CD14-positive monocyte (primary cell): Measurements from ENCODE around the gene DNAJC30. TPM values are rescaled to one million over a fixed set of nuclear protein-coding genes. Genes with fewer than 3 reads are reported as not detected.
A peak's percentile ranks its signal among the peaks of the same experiment; 100 is the strongest.

ENCODE experiments used
- DNase-seq, 3 donors: peaks; one replicate each; pipeline ENCODE4 v3.0.0-alpha.2; 2011 to 2022
- H2AFZ ChIP-seq: 2 replicates; pipeline ENCODE4 v1.6.0; 2012; ENCODE audit warnings: mild to moderate bottlenecking, low read depth, low read length, inconsistent platforms; ENCODE audit not compliant: insufficient read depth, poor library complexity, severe bottlenecking
- H3K27ac ChIP-seq, 2 donors: 1 replicate in 1 of 2; 2 replicates in 1 of 2; pipeline ENCODE4 v1.5.1; 2012 to 2013; ENCODE audit warnings: low read length in 2 of 2, control low read depth in 1 of 2, inconsistent platforms in 1 of 2, low read depth in 1 of 2, mild to moderate bottlenecking in 1 of 2
- H3K27me3 ChIP-seq, 2 donors: one replicate each; pipeline versions ENCODE4 v1.6.0 to v1.6.1; 2011 to 2013; ENCODE audit warnings: low read length in 2 of 2; ENCODE audit not compliant: control insufficient read depth in 2 of 2, insufficient read depth in 2 of 2
- H3K36me3 ChIP-seq, 2 donors: replicated peaks in 1 of 2; 1 replicate in 1 of 2; 2 replicates in 1 of 2; pipeline versions ENCODE4 v1.5.1 to v1.6.1; 2012 to 2013; ENCODE audit warnings: low read length in 2 of 2, control low read depth in 1 of 2, inconsistent platforms in 1 of 2, mild to moderate bottlenecking in 1 of 2; ENCODE audit not compliant: insufficient read depth in 2 of 2, control insufficient read depth in 1 of 2
- H3K4me1 ChIP-seq, 2 donors: 1 replicate in 1 of 2; 2 replicates in 1 of 2; pipeline versions ENCODE4 v1.5.1 to v1.6.1; 2012 to 2013; ENCODE audit warnings: low read length in 2 of 2, control low read depth in 1 of 2, inconsistent platforms in 1 of 2, mild to moderate bottlenecking in 1 of 2, moderate library complexity in 1 of 2; ENCODE audit not compliant: insufficient read depth in 2 of 2, control insufficient read depth in 1 of 2
- H3K4me2 ChIP-seq: replicated peaks from 2 replicates; pipeline ENCODE3; 2012; ENCODE audit warnings: low read length, moderate library complexity, mild to moderate bottlenecking; ENCODE audit not compliant: poor library complexity, severe bottlenecking; ENCODE audit errors: extremely low read depth
- H3K4me3 ChIP-seq, 3 experiments: fragments of 200-600 bp in 1 of 3; sonication (generic) in 1 of 3; replicated peaks in 1 of 3; 1 replicate in 2 of 3; 2 replicates in 1 of 3; pipeline ENCODE4 v1.5.1; 2011 to 2013; ENCODE audit warnings: low read length in 3 of 3, mild to moderate bottlenecking in 3 of 3, control low read depth in 2 of 3, low read depth in 2 of 3, inconsistent platforms in 1 of 3, moderate library complexity in 1 of 3
- H3K79me2 ChIP-seq: 2 replicates; pipeline ENCODE4 v1.6.0; 2012; ENCODE audit warnings: mild to moderate bottlenecking, control low read depth, inconsistent platforms, low read length, moderate library complexity; ENCODE audit not compliant: insufficient read depth
- H3K9ac ChIP-seq: 2 replicates; pipeline ENCODE4 v1.6.0; 2017; ENCODE audit warnings: low read length, mild to moderate bottlenecking; ENCODE audit not compliant: insufficient read depth, poor library complexity, severe bottlenecking
- H3K9me3 ChIP-seq, 2 donors: replicated peaks in 1 of 2; 1 replicate in 1 of 2; 2 replicates in 1 of 2; pipeline versions ENCODE4 v1.5.1 to v1.6.1; 2012 to 2013; ENCODE audit warnings: low read length in 2 of 2, control low read depth in 1 of 2; ENCODE audit not compliant: control insufficient read depth in 1 of 2, insufficient read depth in 1 of 2
- H4K20me1 ChIP-seq: 2 replicates; pipeline ENCODE4 v1.6.0; 2012; ENCODE audit warnings: mild to moderate bottlenecking, low read length, control low read depth, moderate library complexity; ENCODE audit not compliant: insufficient read depth
- H3K27ac Mint-ChIP-seq, 7 donors: one replicate each; pipeline ENCODE4 v1.8.0; 2020; ENCODE audit warnings: mild to moderate bottlenecking in 7 of 7, mixed read lengths in 7 of 7, moderate library complexity in 6 of 7, inconsistent platforms in 2 of 7
- H3K27me3 Mint-ChIP-seq, 3 donors: one replicate each; pipeline ENCODE4 v1.8.0; 2021 to 2022; ENCODE audit warnings: low read depth in 3 of 3, mild to moderate bottlenecking in 3 of 3, mixed read lengths in 3 of 3, moderate library complexity in 3 of 3, inconsistent platforms in 1 of 3
- H3K36me3 Mint-ChIP-seq, 2 donors: one replicate each; pipeline ENCODE4 v1.8.0; 2020; ENCODE audit warnings: mixed read lengths in 2 of 2, inconsistent platforms in 1 of 2, mild to moderate bottlenecking in 1 of 2
- H3K4me1 Mint-ChIP-seq: one replicate; pipeline ENCODE4 v1.8.0; 2020; ENCODE audit warnings: mild to moderate bottlenecking, mixed read lengths
- H3K4me3 Mint-ChIP-seq, 2 donors: one replicate each; pipeline ENCODE4 v1.8.0; 2020; ENCODE audit warnings: mild to moderate bottlenecking in 2 of 2, mixed read lengths in 2 of 2, moderate library complexity in 1 of 2
- H3K9me3 Mint-ChIP-seq, 7 donors: one replicate each; pipeline ENCODE4 v1.8.0; 2020 to 2022; ENCODE audit warnings: mixed read lengths in 7 of 7, mild to moderate bottlenecking in 6 of 7, moderate library complexity in 6 of 7, inconsistent platforms in 2 of 7
- WGBS: methylation state at CpG from one replicate; pipeline ENCODE4 v1.1.5; 2013; ENCODE audit warnings: missing lambda C conversion rate; ENCODE audit not compliant: insufficient coverage; 5-methylcytosine and 5-hydroxymethylcytosine counted together
- intact Hi-C, 2 donors: fragments of 100-400 bp; cut with micrococcal nuclease; formaldehyde crosslinking; loops; one replicate each; pipeline versions ENCODE4 v1.15.0 to v1.15.1; 2023
- polyA plus RNA-seq, 3 donors: library from polyadenylated mRNA; depleted of rRNA in 1 of 3; unstranded in 2 of 3; stranded (reverse) in 1 of 3; fragments of 300-500 nt in 2 of 3; fragments of >200 nt in 1 of 3; fragmentation: Illumina TruSeq in 2 of 3; gene quantifications; 1 replicate in 2 of 3; 2 replicates in 1 of 3; pipeline ENCODE4 v1.2.3, GENCODE V29; 2012 to 2021
- TF ChIP-seq, protein P1 (sequence below): fragments of 200-600 bp; IDR thresholded peaks from one replicate; pipeline ENCODE4 v1.8.0; 2022; ENCODE audit warnings: antibody characterized with exemption, mild to moderate bottlenecking

DNAJC30 gene
- polyA plus RNA-seq, 3 donors, result 2.4 to 5.2 (median 3.2) TPM

DNA sequence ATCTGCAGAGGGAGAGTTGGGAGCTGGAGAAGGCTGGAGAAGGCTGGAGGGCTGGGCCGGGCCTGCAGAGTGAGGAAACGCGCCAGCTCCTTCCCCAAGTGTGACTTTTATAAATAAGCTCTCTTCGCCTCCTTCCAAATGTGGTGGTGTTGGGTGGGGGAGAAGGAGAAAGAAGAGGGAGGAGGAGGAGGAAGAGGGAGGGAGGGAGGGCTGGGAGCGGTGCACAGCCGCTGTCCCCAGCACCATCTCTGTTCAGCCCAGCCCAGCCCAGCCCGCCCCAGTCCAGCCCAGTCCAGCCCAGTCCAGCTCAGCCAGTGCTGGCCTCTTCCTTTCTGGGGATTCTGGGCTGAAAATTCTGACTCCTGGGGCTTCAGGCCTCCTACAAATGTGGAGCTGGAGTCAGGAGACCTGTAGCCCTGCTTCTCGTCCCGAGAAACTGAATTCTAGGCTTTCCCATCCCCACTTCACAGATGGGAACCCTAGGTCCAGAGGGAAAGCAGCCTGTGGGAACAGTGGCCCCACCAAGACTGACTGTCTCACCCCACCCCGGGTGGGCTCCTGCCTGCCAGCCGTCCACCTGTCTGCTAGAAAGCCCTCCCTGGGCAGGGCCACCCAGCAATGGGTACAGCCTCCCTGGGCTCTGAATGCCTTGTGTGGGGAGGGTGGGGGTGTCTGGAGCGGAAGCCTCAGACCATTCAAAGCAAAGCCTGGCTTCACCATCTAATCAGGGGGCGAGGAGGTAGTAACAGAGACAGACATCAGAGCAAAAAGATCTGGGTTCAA lies 34.0 kb upstream of the DNAJC30 start:
- H3K4me3 Mint-ChIP-seq, result peak overlapping the region; percentile 80 to 82
- H3K4me3 ChIP-seq, result peak overlapping the region in 1 of 3 experiments; percentile 78
- H3K36me3 ChIP-seq, result no peaks in the 10 kb centered on the region
- no peaks in the 10 kb centered on the region for H4K20me1 ChIP-seq
- H3K4me2 ChIP-seq, result peak overlapping the region; percentile 93
- TF ChIP-seq, protein P1, sequence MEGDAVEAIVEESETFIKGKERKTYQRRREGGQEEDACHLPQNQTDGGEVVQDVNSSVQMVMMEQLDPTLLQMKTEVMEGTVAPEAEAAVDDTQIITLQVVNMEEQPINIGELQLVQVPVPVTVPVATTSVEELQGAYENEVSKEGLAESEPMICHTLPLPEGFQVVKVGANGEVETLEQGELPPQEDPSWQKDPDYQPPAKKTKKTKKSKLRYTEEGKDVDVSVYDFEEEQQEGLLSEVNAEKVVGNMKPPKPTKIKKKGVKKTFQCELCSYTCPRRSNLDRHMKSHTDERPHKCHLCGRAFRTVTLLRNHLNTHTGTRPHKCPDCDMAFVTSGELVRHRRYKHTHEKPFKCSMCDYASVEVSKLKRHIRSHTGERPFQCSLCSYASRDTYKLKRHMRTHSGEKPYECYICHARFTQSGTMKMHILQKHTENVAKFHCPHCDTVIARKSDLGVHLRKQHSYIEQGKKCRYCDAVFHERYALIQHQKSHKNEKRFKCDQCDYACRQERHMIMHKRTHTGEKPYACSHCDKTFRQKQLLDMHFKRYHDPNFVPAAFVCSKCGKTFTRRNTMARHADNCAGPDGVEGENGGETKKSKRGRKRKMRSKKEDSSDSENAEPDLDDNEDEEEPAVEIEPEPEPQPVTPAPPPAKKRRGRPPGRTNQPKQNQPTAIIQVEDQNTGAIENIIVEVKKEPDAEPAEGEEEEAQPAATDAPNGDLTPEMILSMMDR, result no peak
- H3K27me3 ChIP-seq, result peaks cover 40 to 93% of the 10 kb centered on the region in 2 donors
- no peak overlapping the region for H3K9ac ChIP-seq
- H3K4me1 ChIP-seq, result peaks cover 35 to 47% of the 10 kb centered on the region in 2 donors
- no peak for DNase-seq
- no peak overlapping the region for H2AFZ ChIP-seq
- peaks cover 6 to 21% of the 10 kb centered on the region in 2 donors for H3K36me3 Mint-ChIP-seq
- H3K27ac ChIP-seq, result no peak overlapping the region
- peaks cover 43% of the 10 kb centered on the region for H3K4me1 Mint-ChIP-seq
- intact Hi-C loops, result no loop called here
- no CpG with 5 or more reads among the region's 13 CpGs for WGBS
- H3K27me3 Mint-ChIP-seq, result peaks cover 88 to 97% (median 91%) of the 10 kb centered on the region in 3 donors
- H3K9me3 Mint-ChIP-seq, result peaks cover 0 to 26% (median 14%) of the 10 kb centered on the region in 7 donors
- peak overlapping the region; percentile 50 to 89 (median 80) for H3K27ac Mint-ChIP-seq
- H3K79me2 ChIP-seq, result no peaks in the 10 kb centered on the region
- peaks cover 0 to 13% of the 10 kb centered on the region in 2 donors for H3K9me3 ChIP-seq

DNA sequence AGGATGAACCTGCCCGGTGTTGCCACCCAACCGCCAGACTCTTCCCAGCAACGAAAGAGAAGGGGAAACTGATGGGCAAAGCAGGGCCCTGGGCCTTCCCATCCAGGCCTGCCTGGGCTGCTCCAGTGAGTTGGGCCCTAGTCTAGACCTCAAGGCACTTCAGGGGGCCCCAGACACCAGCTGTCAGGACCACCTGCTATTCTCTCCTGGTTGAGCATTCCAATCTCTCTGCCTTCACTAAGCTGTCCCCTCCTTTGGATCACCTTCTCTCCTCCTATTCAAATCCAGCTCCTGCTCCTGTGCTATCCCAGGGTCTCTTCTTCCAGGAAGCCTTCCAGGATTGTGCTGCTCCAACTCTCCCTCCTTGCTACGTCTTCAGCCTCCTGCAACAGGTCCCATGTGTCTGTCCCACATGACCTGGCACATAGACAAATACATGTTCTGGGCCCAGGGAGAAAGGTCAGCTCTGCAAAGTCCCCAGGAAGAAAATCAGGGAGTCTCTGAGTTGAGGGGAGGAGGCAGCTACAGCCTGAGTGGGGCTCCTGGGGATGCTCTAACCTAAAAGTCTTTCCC lies 33.2 kb upstream of the DNAJC30 start:
- peaks cover 0 to 30% (median 14%) of the 10 kb centered on the region in 7 donors for H3K9me3 Mint-ChIP-seq
- no peak overlapping the region for H3K4me2 ChIP-seq
- intact Hi-C loops, result no loop called here

More for the DNA sequence above, 33.2 kb upstream of the DNAJC30 start:
- no peaks in the 10 kb centered on the region for H3K36me3 ChIP-seq
- Mint-ChIP-seq H3K4me3 (peak overlapping the region; percentile 56 to 79), H3K27ac (peak overlapping the region in 5 of 7 donors; percentile 23 to 89 (median 60)), H3K4me1 (peaks cover 43% of the 10 kb centered on the region), H3K36me3 (peaks cover 6 to 21% of the 10 kb centered on the region in 2 donors), H3K27me3 (peaks cover 88 to 97% (median 92%) of the 10 kb centered on the region in 3 donors)
- no peaks in the 10 kb centered on the region for H4K20me1 ChIP-seq
- peaks cover 0 to 13% of the 10 kb centered on the region in 2 donors for H3K9me3 ChIP-seq
- WGBS, result 86% methylated on average over 3 of the region's 4 CpGs
- peaks cover 35 to 47% of the 10 kb centered on the region in 2 donors for H3K4me1 ChIP-seq
- H2AFZ ChIP-seq, result no peak overlapping the region
- H3K9ac ChIP-seq, result no peak overlapping the region
- no peak for DNase-seq
- H3K27me3 ChIP-seq, result peaks cover 40 to 93% of the 10 kb centered on the region in 2 donors
- no peak overlapping the region for H3K27ac ChIP-seq
- H3K4me3 ChIP-seq, result no peak overlapping the region
- H3K79me2 ChIP-seq, result no peaks in the 10 kb centered on the region
- TF ChIP-seq, protein P1, result no peak
